ENCODE measurements around the gene SPRED3.

DNA sequence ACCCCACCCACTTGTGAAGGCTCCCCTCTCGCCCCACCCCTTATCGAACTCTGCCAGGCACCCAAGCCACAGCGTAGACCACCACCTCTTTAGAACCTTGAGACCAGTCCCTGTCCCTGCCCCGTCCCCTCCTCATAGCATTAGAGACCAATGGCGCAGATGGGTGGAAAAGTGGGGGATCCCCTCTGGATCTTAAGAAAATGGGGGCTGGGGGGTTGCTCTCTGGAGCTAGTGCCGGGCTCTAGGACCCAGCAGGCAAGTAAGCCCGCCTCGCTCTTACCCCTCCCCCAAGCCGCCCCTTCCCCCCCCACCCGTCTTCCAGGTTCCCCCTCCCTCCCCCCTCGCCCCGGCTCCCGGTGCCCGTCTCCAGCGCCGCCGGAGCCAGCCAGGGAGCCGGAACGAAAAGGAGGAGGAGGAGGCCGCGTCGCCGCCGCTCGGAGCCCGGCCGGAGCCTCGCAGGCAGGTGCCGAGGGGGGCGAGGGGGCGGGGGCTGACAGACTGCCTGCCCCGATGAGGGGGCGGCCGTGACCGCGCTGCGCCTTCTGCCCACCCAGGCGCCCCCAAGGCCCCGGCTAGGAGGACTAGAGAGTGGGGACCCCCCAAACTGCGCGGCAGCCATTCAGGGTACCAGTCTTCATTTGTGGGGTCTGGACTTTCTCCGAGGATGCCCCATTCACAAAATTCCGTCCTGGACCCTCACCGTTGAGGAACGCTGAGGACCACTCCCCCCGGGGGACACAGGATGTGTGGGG lies at the start of gene SPRED3:
- TF ChIP-seq, protein P1, sequence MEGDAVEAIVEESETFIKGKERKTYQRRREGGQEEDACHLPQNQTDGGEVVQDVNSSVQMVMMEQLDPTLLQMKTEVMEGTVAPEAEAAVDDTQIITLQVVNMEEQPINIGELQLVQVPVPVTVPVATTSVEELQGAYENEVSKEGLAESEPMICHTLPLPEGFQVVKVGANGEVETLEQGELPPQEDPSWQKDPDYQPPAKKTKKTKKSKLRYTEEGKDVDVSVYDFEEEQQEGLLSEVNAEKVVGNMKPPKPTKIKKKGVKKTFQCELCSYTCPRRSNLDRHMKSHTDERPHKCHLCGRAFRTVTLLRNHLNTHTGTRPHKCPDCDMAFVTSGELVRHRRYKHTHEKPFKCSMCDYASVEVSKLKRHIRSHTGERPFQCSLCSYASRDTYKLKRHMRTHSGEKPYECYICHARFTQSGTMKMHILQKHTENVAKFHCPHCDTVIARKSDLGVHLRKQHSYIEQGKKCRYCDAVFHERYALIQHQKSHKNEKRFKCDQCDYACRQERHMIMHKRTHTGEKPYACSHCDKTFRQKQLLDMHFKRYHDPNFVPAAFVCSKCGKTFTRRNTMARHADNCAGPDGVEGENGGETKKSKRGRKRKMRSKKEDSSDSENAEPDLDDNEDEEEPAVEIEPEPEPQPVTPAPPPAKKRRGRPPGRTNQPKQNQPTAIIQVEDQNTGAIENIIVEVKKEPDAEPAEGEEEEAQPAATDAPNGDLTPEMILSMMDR (IDR thresholded peaks at IDR 0.05): no peak
- TF ChIP-seq, protein P2, sequence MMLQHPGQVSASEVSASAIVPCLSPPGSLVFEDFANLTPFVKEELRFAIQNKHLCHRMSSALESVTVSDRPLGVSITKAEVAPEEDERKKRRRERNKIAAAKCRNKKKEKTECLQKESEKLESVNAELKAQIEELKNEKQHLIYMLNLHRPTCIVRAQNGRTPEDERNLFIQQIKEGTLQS (CRISPR knock-in tag; conservative IDR thresholded peaks at IDR 0.05): no peak
- TF ChIP-seq FOXJ3 (CRISPR knock-in tag; IDR thresholded peaks at IDR 0.05; ENCODE audit: borderline replicate concordance) (no peak), NR1H2 (CRISPR knock-in tag; IDR thresholded peaks at IDR 0.05) (no peak), SMAD3 (CRISPR knock-in tag; IDR thresholded peaks at IDR 0.05; ENCODE audit: borderline replicate concordance) (no peak), NFYB (CRISPR knock-in tag; conservative IDR thresholded peaks at IDR 0.05; ENCODE audit: low read depth) (no peak), SMAD4 (CRISPR knock-in tag; IDR thresholded peaks at IDR 0.05) (no peak)
- TF ChIP-seq, protein P3, sequence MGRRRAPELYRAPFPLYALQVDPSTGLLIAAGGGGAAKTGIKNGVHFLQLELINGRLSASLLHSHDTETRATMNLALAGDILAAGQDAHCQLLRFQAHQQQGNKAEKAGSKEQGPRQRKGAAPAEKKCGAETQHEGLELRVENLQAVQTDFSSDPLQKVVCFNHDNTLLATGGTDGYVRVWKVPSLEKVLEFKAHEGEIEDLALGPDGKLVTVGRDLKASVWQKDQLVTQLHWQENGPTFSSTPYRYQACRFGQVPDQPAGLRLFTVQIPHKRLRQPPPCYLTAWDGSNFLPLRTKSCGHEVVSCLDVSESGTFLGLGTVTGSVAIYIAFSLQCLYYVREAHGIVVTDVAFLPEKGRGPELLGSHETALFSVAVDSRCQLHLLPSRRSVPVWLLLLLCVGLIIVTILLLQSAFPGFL (CRISPR knock-in tag; IDR thresholded peaks at IDR 0.05; ENCODE audit: borderline replicate concordance): no peak
- TF ChIP-seq, protein P4, sequence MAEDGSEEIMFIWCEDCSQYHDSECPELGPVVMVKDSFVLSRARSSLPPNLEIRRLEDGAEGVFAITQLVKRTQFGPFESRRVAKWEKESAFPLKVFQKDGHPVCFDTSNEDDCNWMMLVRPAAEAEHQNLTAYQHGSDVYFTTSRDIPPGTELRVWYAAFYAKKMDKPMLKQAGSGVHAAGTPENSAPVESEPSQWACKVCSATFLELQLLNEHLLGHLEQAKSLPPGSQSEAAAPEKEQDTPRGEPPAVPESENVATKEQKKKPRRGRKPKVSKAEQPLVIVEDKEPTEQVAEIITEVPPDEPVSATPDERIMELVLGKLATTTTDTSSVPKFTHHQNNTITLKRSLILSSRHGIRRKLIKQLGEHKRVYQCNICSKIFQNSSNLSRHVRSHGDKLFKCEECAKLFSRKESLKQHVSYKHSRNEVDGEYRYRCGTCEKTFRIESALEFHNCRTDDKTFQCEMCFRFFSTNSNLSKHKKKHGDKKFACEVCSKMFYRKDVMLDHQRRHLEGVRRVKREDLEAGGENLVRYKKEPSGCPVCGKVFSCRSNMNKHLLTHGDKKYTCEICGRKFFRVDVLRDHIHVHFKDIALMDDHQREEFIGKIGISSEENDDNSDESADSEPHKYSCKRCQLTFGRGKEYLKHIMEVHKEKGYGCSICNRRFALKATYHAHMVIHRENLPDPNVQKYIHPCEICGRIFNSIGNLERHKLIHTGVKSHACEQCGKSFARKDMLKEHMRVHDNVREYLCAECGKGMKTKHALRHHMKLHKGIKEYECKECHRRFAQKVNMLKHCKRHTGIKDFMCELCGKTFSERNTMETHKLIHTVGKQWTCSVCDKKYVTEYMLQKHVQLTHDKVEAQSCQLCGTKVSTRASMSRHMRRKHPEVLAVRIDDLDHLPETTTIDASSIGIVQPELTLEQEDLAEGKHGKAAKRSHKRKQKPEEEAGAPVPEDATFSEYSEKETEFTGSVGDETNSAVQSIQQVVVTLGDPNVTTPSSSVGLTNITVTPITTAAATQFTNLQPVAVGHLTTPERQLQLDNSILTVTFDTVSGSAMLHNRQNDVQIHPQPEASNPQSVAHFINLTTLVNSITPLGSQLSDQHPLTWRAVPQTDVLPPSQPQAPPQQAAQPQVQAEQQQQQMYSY (CRISPR knock-in tag; IDR thresholded peaks at IDR 0.05): no peak
- TF ChIP-seq, protein P5, sequence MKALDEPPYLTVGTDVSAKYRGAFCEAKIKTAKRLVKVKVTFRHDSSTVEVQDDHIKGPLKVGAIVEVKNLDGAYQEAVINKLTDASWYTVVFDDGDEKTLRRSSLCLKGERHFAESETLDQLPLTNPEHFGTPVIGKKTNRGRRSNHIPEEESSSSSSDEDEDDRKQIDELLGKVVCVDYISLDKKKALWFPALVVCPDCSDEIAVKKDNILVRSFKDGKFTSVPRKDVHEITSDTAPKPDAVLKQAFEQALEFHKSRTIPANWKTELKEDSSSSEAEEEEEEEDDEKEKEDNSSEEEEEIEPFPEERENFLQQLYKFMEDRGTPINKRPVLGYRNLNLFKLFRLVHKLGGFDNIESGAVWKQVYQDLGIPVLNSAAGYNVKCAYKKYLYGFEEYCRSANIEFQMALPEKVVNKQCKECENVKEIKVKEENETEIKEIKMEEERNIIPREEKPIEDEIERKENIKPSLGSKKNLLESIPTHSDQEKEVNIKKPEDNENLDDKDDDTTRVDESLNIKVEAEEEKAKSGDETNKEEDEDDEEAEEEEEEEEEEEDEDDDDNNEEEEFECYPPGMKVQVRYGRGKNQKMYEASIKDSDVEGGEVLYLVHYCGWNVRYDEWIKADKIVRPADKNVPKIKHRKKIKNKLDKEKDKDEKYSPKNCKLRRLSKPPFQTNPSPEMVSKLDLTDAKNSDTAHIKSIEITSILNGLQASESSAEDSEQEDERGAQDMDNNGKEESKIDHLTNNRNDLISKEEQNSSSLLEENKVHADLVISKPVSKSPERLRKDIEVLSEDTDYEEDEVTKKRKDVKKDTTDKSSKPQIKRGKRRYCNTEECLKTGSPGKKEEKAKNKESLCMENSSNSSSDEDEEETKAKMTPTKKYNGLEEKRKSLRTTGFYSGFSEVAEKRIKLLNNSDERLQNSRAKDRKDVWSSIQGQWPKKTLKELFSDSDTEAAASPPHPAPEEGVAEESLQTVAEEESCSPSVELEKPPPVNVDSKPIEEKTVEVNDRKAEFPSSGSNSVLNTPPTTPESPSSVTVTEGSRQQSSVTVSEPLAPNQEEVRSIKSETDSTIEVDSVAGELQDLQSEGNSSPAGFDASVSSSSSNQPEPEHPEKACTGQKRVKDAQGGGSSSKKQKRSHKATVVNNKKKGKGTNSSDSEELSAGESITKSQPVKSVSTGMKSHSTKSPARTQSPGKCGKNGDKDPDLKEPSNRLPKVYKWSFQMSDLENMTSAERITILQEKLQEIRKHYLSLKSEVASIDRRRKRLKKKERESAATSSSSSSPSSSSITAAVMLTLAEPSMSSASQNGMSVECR (CRISPR knock-in tag; IDR thresholded peaks at IDR 0.05; ENCODE audit: borderline replicate concordance): no peak; the same call in 1 of the 2 replicates
- TF ChIP-seq, protein P6, sequence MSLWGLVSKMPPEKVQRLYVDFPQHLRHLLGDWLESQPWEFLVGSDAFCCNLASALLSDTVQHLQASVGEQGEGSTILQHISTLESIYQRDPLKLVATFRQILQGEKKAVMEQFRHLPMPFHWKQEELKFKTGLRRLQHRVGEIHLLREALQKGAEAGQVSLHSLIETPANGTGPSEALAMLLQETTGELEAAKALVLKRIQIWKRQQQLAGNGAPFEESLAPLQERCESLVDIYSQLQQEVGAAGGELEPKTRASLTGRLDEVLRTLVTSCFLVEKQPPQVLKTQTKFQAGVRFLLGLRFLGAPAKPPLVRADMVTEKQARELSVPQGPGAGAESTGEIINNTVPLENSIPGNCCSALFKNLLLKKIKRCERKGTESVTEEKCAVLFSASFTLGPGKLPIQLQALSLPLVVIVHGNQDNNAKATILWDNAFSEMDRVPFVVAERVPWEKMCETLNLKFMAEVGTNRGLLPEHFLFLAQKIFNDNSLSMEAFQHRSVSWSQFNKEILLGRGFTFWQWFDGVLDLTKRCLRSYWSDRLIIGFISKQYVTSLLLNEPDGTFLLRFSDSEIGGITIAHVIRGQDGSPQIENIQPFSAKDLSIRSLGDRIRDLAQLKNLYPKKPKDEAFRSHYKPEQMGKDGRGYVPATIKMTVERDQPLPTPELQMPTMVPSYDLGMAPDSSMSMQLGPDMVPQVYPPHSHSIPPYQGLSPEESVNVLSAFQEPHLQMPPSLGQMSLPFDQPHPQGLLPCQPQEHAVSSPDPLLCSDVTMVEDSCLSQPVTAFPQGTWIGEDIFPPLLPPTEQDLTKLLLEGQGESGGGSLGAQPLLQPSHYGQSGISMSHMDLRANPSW (CRISPR knock-in tag; conservative IDR thresholded peaks at IDR 0.05; ENCODE audit: low read depth): no peak
- TF ChIP-seq, protein P7, sequence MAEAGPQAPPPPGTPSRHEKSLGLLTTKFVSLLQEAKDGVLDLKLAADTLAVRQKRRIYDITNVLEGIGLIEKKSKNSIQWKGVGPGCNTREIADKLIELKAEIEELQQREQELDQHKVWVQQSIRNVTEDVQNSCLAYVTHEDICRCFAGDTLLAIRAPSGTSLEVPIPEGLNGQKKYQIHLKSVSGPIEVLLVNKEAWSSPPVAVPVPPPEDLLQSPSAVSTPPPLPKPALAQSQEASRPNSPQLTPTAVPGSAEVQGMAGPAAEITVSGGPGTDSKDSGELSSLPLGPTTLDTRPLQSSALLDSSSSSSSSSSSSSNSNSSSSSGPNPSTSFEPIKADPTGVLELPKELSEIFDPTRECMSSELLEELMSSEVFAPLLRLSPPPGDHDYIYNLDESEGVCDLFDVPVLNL (CRISPR knock-in tag; IDR thresholded peaks at IDR 0.05; ENCODE audit: borderline replicate concordance, low read depth): no peak

Measured in WTC11 (cell line).